Mammary epithelial cell (primary cell): ENCODE data around the gene KCNH5.

Source experiments
- EZH2 ChIP-seq: IDR thresholded peaks from 2 replicates; pipeline ENCODE4 v1.6.1; 2012; ENCODE audit warnings: low read length, inconsistent platforms, borderline replicate concordance
- TF ChIP-seq, protein P1 (sequence below), 2 donors: IDR thresholded peaks in 1 of 2; conservative IDR thresholded peaks in 1 of 2; 2 replicates each; pipeline ENCODE4 v1.5.1; 2011 to 2012; ENCODE audit warnings: inconsistent platforms in 2 of 2, low read length in 2 of 2, mild to moderate bottlenecking in 2 of 2, control low read depth in 1 of 2, low read depth in 1 of 2; ENCODE audit not compliant: insufficient read depth in 1 of 2; ENCODE audit errors: extremely low read depth in 1 of 2

DNA sequence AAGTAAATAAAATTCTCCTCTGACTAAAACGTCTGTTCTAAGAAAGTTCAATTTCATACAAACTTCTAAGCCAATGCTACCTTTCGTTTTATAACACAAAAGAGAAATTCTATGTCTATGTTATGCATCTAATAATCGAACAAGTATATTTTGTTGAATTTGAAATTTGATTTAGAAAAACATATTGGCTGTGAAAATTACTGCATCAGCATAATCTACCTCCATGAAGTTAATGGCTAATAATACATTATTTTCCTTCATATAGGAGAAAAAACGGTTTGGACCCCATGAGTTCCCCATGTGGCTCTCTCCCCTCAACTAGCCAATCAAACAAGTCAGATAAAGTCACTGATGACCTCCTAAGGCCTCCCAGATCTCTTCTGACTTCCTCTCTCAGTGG, 106.5 kb downstream of the KCNH5 start:
- TF ChIP-seq, protein P1, sequence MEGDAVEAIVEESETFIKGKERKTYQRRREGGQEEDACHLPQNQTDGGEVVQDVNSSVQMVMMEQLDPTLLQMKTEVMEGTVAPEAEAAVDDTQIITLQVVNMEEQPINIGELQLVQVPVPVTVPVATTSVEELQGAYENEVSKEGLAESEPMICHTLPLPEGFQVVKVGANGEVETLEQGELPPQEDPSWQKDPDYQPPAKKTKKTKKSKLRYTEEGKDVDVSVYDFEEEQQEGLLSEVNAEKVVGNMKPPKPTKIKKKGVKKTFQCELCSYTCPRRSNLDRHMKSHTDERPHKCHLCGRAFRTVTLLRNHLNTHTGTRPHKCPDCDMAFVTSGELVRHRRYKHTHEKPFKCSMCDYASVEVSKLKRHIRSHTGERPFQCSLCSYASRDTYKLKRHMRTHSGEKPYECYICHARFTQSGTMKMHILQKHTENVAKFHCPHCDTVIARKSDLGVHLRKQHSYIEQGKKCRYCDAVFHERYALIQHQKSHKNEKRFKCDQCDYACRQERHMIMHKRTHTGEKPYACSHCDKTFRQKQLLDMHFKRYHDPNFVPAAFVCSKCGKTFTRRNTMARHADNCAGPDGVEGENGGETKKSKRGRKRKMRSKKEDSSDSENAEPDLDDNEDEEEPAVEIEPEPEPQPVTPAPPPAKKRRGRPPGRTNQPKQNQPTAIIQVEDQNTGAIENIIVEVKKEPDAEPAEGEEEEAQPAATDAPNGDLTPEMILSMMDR (conservative IDR thresholded peaks at IDR 0.05 in 1 of 2, IDR thresholded peaks at IDR 0.05 in 1 of 2; ENCODE audit: extremely low read depth in 1 of 2, insufficient read depth in 1 of 2, low read depth in 1 of 2, low read length in 2 of 2): no peak
- TF ChIP-seq EZH2: no peak
